Activated CD4-positive, alpha-beta T cell treated with anti-CD3 and anti-CD28 coated beads, Interleukin-2, amount 50 U/mL, for 16 hours (primary cell): ENCODE results near the gene MAP1LC3C.
A peak's percentile ranks its signal among the peaks of the same experiment; 100 is the strongest.
"Not testable (repeated sequence)": the region's sequence is repeated elsewhere in the genome, so short reads cannot be mapped to it uniquely, and the experiment has no call there.

Source experiments
- DNase-seq: peaks from one replicate; pipeline ENCODE4 v3.0.0-alpha.2; 2020

Gene MAP1LC3C

GRCh38 chr1:241990040-241990439 lies 8.9 kb downstream of the MAP1LC3C start:
- DNase-seq, result no peak

- not testable (repeated sequence) for DNase-seq
These were observed 10.4 kb downstream of the MAP1LC3C start for GRCh38 chr1:241988389-241988930.

GRCh38 chr1:241985787-241986186 lies 13.1 kb downstream of the MAP1LC3C start:
- peak; percentile 3 for DNase-seq

GRCh38 chr1:241979926-241980325 lies 19.0 kb downstream of the MAP1LC3C start:
- no peak for DNase-seq

GRCh38 chr1:241979071-241979470 lies 19.8 kb downstream of the MAP1LC3C start:
- no peak for DNase-seq

- no peak for DNase-seq
These were observed 22.7 kb downstream of the MAP1LC3C start for GRCh38 chr1:241976229-241976628.

- DNase-seq, result no peak
These were observed 26.1 kb downstream of the MAP1LC3C start for GRCh38 chr1:241972703-241973369.

GRCh38 chr1:241968611-241969010 lies 30.3 kb downstream of the MAP1LC3C start:
- DNase-seq, result no peak

GRCh38 chr1:241964550-241965282 lies 34.2 kb downstream of the MAP1LC3C start:
- DNase-seq, result no peak

- DNase-seq, result no peak
These were observed 35.2 kb downstream of the MAP1LC3C start for GRCh38 chr1:241963722-241964121.

GRCh38 chr1:241962153-241962552 lies 36.7 kb downstream of the MAP1LC3C start:
- no peak for DNase-seq

GRCh38 chr1:241957692-241958494 lies 41.0 kb downstream of the MAP1LC3C start, which contains the start of gene BECN2:
TSS of gene BECN2 (plus strand) at chr1:241957767. CDS start at chr1:241957767, 0 bp downstream.
- no peak for DNase-seq

GRCh38 chr1:241950390-241950789 lies 48.5 kb downstream of the MAP1LC3C start:
- DNase-seq, result no peak

- no peak for DNase-seq
These were observed 51.5 kb downstream of the MAP1LC3C start for GRCh38 chr1:241947354-241947753.
